BLaER1 (cell line): ENCODE results near the gene FGD4.

Experiments
- H3K27ac ChIP-seq: shearing (Covaris generic); formaldehyde crosslinking; 2 replicates; pipeline ENCODE4 v1.8.1; 2022
- H3K27me3 ChIP-seq: shearing (Covaris generic); formaldehyde crosslinking; 2 replicates; pipeline ENCODE4 v1.8.1; 2022
- H3K36me3 ChIP-seq: shearing (Covaris generic); formaldehyde crosslinking; 2 replicates; pipeline ENCODE4 v1.8.1; 2022
- H3K4me1 ChIP-seq: shearing (Covaris generic); formaldehyde crosslinking; 2 replicates; pipeline ENCODE4 v1.8.1; 2022
- H3K4me2 ChIP-seq: shearing (Covaris generic); formaldehyde crosslinking; 2 replicates; pipeline ENCODE4 v1.8.1; 2022
- H3K4me3 ChIP-seq: shearing (Covaris generic); formaldehyde crosslinking; 2 replicates; pipeline ENCODE4 v1.8.1; 2022
- H3K9ac ChIP-seq: shearing (Covaris generic); formaldehyde crosslinking; 2 replicates; pipeline ENCODE4 v1.8.1; 2022
- H3K9me3 ChIP-seq: shearing (Covaris generic); formaldehyde crosslinking; 2 replicates; pipeline ENCODE4 v1.8.1; 2022
- H4K20me1 ChIP-seq: shearing (Covaris generic); formaldehyde crosslinking; 2 replicates; pipeline ENCODE4 v1.8.1; 2022
- Cebpa-rat ChIP-seq: shearing (Covaris generic); IDR thresholded peaks from 2 replicates; pipeline ENCODE4 v1.8.1; 2022

FGD4 gene

DNA sequence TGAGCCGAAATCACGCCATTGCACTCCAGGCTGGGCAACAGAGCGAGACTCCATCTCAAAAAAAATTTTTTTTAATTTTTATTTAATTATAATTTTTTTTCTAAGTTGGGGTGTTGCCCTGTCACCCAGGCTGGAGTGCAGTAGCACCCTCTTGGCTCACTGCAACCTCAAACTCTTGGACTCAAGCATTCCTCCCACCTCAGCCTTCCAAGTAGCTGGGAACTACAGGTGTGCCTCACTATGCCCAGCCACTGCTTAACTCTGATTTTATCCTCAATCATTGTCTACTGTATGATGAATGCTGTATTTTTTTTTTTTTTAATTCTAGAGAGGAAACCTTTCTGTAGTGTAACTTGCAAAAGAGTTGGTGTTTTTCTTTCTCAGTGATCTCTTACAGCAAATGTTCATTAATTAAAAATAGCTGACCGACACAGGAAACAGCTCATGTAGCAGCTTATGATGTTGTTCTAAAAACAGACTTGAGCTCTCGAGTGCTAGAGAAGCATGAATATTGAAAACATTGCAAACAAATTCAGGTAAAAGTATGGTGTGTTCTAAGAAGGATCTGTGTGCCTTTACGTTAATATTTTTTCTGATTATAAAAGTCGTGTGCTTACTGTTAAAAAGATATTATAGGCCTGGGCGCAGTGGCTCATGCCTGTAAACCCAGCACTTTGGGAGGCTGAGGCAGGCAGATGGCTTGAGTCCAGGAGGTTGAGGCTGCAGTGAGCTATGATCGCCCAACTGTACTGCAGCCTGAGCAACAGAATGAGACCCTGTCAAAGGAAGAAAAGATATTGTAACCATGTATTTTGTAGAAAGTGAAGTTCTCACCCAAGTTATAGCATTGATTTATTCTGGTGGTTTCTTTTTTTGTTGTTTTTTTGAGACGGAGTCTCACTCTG, 68.9 kb downstream of the FGD4 start:
- Histone ChIP-seq H3K9me3 (peaks cover 16% of the 10 kb centered on the region; the same call in 1 of the 2 replicates), H3K4me2 (peak overlapping the region; percentile 80), H3K27me3 (no peaks in the 10 kb centered on the region), H3K36me3 (no peaks in the 10 kb centered on the region), H3K4me1 (peaks cover 28% of the 10 kb centered on the region), H4K20me1 (no peaks in the 10 kb centered on the region), H3K9ac (peak overlapping the region; percentile 71), H3K27ac (peak overlapping the region; percentile 79), H3K4me3 (peak overlapping the region; percentile 48; the same call in 1 of the 2 replicates)
- TF ChIP-seq Cebpa-rat = no peak

DNA sequence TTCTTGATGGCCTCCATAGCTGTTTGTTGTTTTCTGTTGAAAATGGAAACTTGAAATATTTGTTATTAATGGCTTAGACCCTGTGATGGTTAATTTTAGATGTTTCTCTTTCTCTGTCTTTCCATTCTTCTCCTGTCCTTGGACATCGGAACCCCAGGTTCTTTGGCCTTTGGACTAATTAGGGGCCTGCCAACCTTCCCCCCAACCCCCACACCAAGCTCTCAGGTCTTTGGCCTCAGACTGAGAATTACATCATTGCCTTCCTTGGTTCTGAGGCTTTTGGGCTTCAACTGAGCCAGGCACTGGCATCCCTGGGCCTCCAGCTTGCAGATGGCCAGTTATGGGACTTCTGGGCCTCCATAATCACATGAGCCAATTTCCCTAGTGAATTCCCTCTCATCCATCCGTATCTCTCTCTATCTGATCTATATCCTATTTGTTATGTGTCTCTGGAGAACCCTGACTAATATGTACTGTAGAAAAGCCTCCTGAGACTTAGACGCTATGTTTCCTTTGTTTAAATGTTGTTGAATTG, 71.6 kb downstream of the FGD4 start:
- H3K9ac ChIP-seq = no peak overlapping the region
- no peak for TF ChIP-seq Cebpa-rat
- H3K4me2 ChIP-seq = no peak overlapping the region
- no peaks in the 10 kb centered on the region for H3K36me3 ChIP-seq
- H4K20me1 ChIP-seq = no peaks in the 10 kb centered on the region
- H3K4me3 ChIP-seq = no peak overlapping the region
- H3K27ac ChIP-seq = peak overlapping the region; percentile 19; the same call in 1 of the 2 replicates
- H3K9me3 ChIP-seq = peaks cover 14% of the 10 kb centered on the region; the same call in 1 of the 2 replicates
- H3K4me1 ChIP-seq = peaks cover 28% of the 10 kb centered on the region
- H3K27me3 ChIP-seq = no peaks in the 10 kb centered on the region

DNA sequence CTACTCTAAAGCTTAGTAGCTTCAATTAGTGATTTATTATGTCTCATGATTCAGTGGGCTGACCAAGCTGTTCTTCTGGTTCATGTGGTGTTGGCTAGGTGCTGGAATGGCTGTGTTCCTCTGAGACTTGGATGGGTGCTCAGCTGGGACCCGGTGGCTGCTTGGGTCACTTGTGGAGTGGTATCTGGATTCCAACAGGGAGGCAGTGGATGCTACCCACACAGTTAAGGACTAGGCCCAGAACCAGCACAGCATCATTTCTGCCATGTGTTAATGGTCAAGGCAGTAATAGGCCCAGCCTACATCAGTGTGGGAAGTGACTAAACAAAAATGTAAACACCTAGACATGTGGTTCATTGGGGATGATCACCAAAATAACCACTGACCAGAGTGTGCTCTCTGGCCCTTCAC, 72.2 kb downstream of the FGD4 start:
- Histone ChIP-seq H3K9me3 (peaks cover 9% of the 10 kb centered on the region; the same call in 1 of the 2 replicates), H4K20me1 (no peaks in the 10 kb centered on the region), H3K27ac (no peak overlapping the region), H3K36me3 (no peaks in the 10 kb centered on the region), H3K4me1 (peaks cover 26% of the 10 kb centered on the region), H3K4me2 (no peak overlapping the region), H3K9ac (no peak overlapping the region), H3K4me3 (no peak overlapping the region), H3K27me3 (no peaks in the 10 kb centered on the region)
- no peak for TF ChIP-seq Cebpa-rat

DNA sequence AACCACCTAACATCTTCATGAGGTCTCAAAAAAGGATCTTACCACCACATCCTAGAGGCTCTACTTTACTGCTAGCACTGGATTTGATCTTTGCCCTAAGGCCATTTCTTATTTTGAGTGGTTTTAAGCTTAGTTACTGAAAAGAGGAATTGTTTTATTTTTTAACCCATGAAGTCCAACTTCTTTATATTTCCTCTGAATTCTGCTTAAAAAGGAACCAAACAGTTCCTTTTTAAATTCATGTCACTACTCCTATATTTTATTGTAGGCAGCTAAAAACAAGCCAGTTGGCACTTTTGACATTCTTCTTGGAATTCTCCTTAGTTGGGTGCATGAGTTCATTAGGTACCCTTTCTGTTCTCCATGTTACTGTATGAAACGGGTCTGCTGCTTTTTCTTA, 76.4 kb downstream of the FGD4 start:
- Histone ChIP-seq H3K27ac (no peak overlapping the region), H3K4me2 (no peak overlapping the region), H3K4me3 (no peak overlapping the region), H4K20me1 (no peaks in the 10 kb centered on the region), H3K27me3 (no peaks in the 10 kb centered on the region), H3K9ac (no peak overlapping the region), H3K36me3 (no peaks in the 10 kb centered on the region), H3K4me1 (peaks cover 12% of the 10 kb centered on the region; the same call in 1 of the 2 replicates), H3K9me3 (peaks cover 8% of the 10 kb centered on the region; the same call in 1 of the 2 replicates)
- TF ChIP-seq Cebpa-rat = no peak

- Histone ChIP-seq H3K4me2 (no peak overlapping the region), H3K36me3 (no peaks in the 10 kb centered on the region), H3K9ac (no peak overlapping the region), H3K27ac (no peak overlapping the region), H4K20me1 (no peaks in the 10 kb centered on the region), H3K4me1 (peaks cover 12% of the 10 kb centered on the region; the same call in 1 of the 2 replicates), H3K9me3 (peaks cover 8% of the 10 kb centered on the region; the same call in 1 of the 2 replicates), H3K27me3 (no peaks in the 10 kb centered on the region), H3K4me3 (no peak overlapping the region)
- no peak for TF ChIP-seq Cebpa-rat
Observed at GRCh38 chr12:32476446-32476845, 77.1 kb downstream of the FGD4 start.

- Histone ChIP-seq H3K4me3 (no peak overlapping the region), H4K20me1 (no peaks in the 10 kb centered on the region), H3K9me3 (0 out of 2 replicates have a peak, but pooled peaks cover 3% of the 10 kb centered on the region), H3K27ac (no peak overlapping the region), H3K36me3 (no peaks in the 10 kb centered on the region), H3K4me1 (peaks cover 19% of the 10 kb centered on the region), H3K4me2 (no peak overlapping the region), H3K9ac (no peak overlapping the region), H3K27me3 (no peaks in the 10 kb centered on the region)
- no peak for TF ChIP-seq Cebpa-rat
Observed at GRCh38 chr12:32477714-32478113, 78.4 kb downstream of the FGD4 start.

DNA sequence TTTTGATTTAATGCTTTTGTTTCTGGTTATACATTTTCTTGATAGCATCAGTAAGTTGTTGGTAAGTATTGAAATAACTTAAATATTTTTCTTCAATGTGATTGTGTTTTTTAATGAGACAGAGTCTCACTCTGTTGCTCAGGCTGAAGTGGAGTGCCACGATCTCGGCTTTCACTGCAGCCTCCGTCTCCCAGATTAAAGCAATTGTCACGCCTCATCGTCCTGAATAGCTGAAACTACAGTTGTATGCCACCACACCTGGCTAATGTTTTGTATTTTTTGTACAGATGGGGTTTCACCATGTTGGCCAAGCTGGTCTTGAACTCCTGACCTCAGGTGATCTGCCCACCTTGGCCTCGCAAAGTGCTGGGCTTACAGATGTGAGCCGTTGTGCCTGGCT, 78.8 kb downstream of the FGD4 start:
- H3K9ac ChIP-seq = no peak overlapping the region
- H3K4me2 ChIP-seq = no peak overlapping the region
- H3K4me3 ChIP-seq = no peak overlapping the region
- no peaks in the 10 kb centered on the region for H3K27me3 ChIP-seq
- H3K4me1 ChIP-seq = peaks cover 24% of the 10 kb centered on the region
- H4K20me1 ChIP-seq = no peaks in the 10 kb centered on the region
- TF ChIP-seq Cebpa-rat = no peak
- H3K36me3 ChIP-seq = no peaks in the 10 kb centered on the region
- no peak overlapping the region for H3K27ac ChIP-seq
- H3K9me3 ChIP-seq = 0 out of 2 replicates have a peak, but pooled peaks cover 3% of the 10 kb centered on the region

- no peak overlapping the region for H3K4me3 ChIP-seq
- H3K9ac ChIP-seq = no peak overlapping the region
- H3K4me1 ChIP-seq = peaks cover 31% of the 10 kb centered on the region
- H3K4me2 ChIP-seq = no peak overlapping the region
- H4K20me1 ChIP-seq = no peaks in the 10 kb centered on the region
- no peak for TF ChIP-seq Cebpa-rat
- no peaks in the 10 kb centered on the region for H3K9me3 ChIP-seq
- no peaks in the 10 kb centered on the region for H3K27me3 ChIP-seq
- H3K36me3 ChIP-seq = no peaks in the 10 kb centered on the region
- H3K27ac ChIP-seq = no peak overlapping the region
Observed at GRCh38 chr12:32478858-32479725, 79.7 kb downstream of the FGD4 start.

- no peak overlapping the region for H3K4me3 ChIP-seq
- peaks cover 31% of the 10 kb centered on the region for H3K4me1 ChIP-seq
- no peaks in the 10 kb centered on the region for H3K36me3 ChIP-seq
- H3K27me3 ChIP-seq = no peaks in the 10 kb centered on the region
- H3K27ac ChIP-seq = no peak overlapping the region
- H4K20me1 ChIP-seq = no peaks in the 10 kb centered on the region
- TF ChIP-seq Cebpa-rat = no peak
- H3K4me2 ChIP-seq = peak overlapping the region; percentile 55
- no peak overlapping the region for H3K9ac ChIP-seq
- no peaks in the 10 kb centered on the region for H3K9me3 ChIP-seq
Observed at GRCh38 chr12:32482226-32482625, 82.9 kb downstream of the FGD4 start.
